Spinal cord (tissue), 10 donors: ENCODE measurements around the gene FZR1. TPM values are rescaled to one million over a fixed set of nuclear protein-coding genes. Genes with fewer than 3 reads are reported as not detected.

Experiments
- DNase-seq, 6 donors: peaks; one replicate each; pipeline versions ENCODE4 v3.0.0 to v3.0.0-alpha.2; 2013 to 2015; ENCODE audit warnings: low spot score in 6 of 6, low read depth in 4 of 6
- H3K27ac ChIP-seq: one replicate; pipeline ENCODE4 v1.5.1; 2013; ENCODE audit warnings: low read depth, low read length, control low read depth
- H3K27me3 ChIP-seq: one replicate; pipeline ENCODE4 v1.6.1; 2013; ENCODE audit warnings: low read length; ENCODE audit not compliant: control insufficient read depth, insufficient read depth
- H3K36me3 ChIP-seq: one replicate; pipeline ENCODE4 v1.6.1; 2013; ENCODE audit warnings: low read length; ENCODE audit not compliant: control insufficient read depth, insufficient read depth
- H3K4me1 ChIP-seq: one replicate; pipeline ENCODE4 v1.6.1; 2013; ENCODE audit warnings: low read length; ENCODE audit not compliant: control insufficient read depth, insufficient read depth
- H3K4me3 ChIP-seq: one replicate; pipeline ENCODE4 v1.5.1; 2013; ENCODE audit warnings: low read depth, low read length, control low read depth
- H3K9me3 ChIP-seq: one replicate; pipeline ENCODE4 v1.6.1; 2013; ENCODE audit warnings: low read length; ENCODE audit not compliant: control insufficient read depth, insufficient read depth
- WGBS: methylation state at CpG from one replicate; pipeline ENCODE4 v1.1.5; 2013; ENCODE audit warnings: missing lambda C conversion rate; ENCODE audit not compliant: insufficient coverage; 5-methylcytosine and 5-hydroxymethylcytosine counted together
- polyA plus RNA-seq, 2 donors: library from polyadenylated mRNA; unstranded; fragments of 120-200 nt; gene quantifications; one replicate each; pipeline ENCODE4 v1.2.1, GENCODE V29; 2013; ENCODE audit not compliant: insufficient read length in 2 of 2
- total RNA-seq, 2 donors: library from RNA; depleted of rRNA in 1 of 2; stranded (reverse); fragments of 120-200 nt in 1 of 2; fragments of >200 nt in 1 of 2; gene quantifications; one replicate each; pipeline versions ENCODE4 v1.2.3 to v1.2.4, GENCODE V29; 2013 to 2014
- donor health status: healthy.

The FZR1 gene
- total and polyA plus RNA-seq, 4 donors: 35.4 to 111 (median 64.2) TPM

DNA sequence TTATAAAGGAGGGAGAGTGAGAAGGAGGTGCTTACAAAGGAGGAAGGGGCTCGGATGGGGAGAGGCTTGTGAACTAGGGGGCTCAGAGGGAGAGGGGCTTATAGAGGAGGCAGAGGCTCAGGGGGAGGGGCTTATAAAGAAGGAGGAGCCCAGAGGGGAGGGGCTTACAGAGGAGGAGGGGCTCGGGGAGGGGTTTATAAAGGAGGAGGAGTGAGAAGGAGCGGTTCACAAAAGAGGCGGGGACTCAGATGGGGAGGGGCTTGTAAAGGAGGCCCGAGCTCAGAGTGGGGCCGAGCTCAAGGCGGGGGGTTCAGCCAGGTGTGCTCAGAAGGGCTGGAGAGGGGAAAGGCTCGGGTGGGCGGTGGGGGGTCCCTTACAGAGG is 26.3 kb upstream of the FZR1 start:
- WGBS: 39% methylated on average over 6 of the region's 9 CpGs
- Histone ChIP-seq H3K27ac (no peak overlapping the region), H3K9me3 (no peaks in the 10 kb centered on the region), H3K36me3 (no peaks in the 10 kb centered on the region), H3K27me3 (peaks cover 60% of the 10 kb centered on the region), H3K4me1 (peaks cover 5% of the 10 kb centered on the region), H3K4me3 (no peak overlapping the region)
- DNase-seq: no peak

DNA sequence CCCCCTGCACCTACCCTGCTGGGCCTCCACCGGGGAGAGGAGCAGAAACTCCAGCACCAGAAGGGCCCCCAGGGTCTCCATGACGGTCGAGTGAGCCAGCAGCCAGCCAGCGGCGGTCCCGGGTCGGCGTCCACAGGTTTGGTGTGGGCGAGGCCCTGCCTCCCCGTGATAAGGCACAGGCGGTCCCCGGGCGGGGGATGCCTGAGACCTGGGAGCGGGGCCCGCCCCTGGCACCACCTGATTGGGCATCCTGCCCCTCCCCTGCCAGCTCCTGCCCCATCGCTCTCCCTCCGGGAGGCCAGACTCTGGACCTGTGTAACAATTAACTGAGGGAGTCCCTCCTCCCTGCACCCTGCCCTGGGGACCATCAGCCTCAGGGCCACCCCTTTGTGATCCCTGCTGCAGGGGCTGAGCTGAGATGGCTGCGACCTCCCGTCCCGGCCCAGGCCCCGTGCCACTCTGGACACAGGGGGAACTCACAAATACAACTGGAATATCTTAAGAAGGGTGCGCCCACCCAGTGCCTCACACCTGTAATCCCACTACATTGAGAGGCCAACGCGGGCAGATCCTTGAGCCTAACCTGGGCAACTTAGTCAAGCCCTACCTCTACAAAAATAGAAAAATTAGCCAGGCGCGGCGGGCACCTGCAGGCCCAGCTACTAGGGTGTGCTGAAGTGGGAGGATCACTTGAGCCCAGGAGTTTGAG is 25.6 kb upstream of the FZR1 start, which contains the start of gene SMIM24:
Gene SMIM24, minus strand, starts transcription at position 143 of the 709 bp plus-strand sequence. Its CDS starts 62 bp downstream, at position 81.
- Histone ChIP-seq H3K27me3 (peaks cover 60% of the 10 kb centered on the region), H3K4me1 (peaks cover 5% of the 10 kb centered on the region), H3K36me3 (no peaks in the 10 kb centered on the region), H3K27ac (no peak within 1 kb of the TSS), H3K4me3 (no peak within 1 kb of the TSS), H3K9me3 (no peaks in the 10 kb centered on the region)
- 39% methylated on average over 22 of the region's 27 CpGs for WGBS
- DNase-seq: no peak

DNA sequence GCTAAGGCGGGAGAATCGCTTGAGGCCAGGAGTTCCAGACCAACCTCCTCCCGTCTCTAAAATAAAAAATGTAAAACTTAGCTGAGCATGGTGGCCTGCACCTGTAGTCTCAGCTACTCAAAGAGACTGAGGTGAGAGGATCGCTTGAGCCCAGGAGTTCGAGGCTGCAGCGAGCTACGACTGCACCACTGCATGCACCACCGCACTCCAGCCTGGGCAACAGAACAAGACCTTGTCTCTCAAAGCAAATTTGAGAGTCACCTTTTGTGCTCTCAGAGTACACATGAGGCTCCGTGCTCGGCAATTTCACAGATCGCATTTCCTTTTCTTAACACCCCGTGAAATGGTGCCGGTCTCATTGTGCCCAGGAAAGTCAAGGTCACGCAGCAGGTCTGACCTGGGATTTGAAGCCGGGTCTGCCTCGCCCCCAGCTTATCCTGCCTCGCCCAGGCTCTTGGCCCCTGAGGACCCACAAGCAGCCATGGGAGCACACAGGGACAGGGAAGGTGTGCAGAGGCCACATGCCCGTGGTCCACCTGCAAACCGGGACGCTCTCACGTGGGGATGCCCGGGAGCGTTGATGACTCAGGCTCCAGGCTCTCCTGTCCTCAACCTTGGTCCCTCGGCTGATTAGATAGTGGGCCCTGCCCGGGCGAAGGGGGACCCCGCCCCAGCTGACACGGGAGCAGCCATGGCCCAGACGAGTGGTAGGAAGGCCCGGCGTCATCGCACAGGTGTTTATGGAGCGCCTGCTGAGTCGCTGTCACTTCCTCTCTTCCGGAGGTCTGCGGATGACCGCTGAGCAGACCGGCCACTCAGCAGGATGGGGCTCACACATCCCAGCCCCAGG is 24.6 kb upstream of the FZR1 start:
- DNase-seq: no peak
- 44% methylated on average over 35 of the region's 38 CpGs for WGBS
- Histone ChIP-seq H3K36me3 (no peaks in the 10 kb centered on the region), H3K4me1 (peaks cover 5% of the 10 kb centered on the region), H3K9me3 (no peaks in the 10 kb centered on the region), H3K27ac (no peak overlapping the region), H3K27me3 (peaks cover 59% of the 10 kb centered on the region), H3K4me3 (no peak overlapping the region)

DNA sequence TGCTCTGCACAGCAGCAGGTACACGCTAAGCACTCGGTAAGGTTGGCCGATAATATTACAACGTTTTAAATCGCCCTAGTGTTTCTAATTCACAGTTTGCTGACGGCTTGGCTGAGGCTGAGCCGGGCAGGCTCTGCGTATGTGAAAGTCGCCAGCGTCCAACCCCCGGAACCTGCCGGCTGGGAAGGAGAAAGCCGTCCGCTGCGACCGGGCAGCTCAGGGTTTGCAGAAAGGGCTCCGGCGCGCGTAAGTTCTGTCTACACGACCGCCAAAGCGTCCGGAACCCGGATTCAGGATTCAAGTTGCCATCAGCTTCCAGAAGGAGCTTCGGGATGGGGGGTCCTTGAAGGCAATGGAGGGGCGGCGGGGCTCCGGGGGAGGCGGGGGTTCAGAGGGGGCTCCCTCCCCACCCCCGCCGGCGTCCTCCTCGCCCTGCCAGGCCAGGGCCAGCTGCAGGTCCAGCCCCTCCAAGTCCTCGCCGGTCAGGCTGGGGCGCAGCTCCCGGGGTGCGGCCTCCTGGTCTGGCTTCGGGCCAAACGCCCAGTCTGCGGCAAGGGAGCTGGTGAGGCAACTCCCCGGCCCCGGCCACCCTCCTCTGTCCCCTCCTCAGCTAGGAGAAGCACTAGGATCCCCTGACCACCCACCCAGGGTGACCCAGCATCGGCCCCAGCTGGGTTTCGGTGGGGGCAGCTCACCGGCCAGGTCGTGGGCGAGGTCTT is 23.4 kb upstream of the FZR1 start:
- H3K27me3 ChIP-seq: peaks cover 55% of the 10 kb centered on the region
- H3K4me1 ChIP-seq: peaks cover 5% of the 10 kb centered on the region
- H3K9me3 ChIP-seq: no peaks in the 10 kb centered on the region
- WGBS: 76% methylated on average over 43 of the region's 49 CpGs
- peaks cover 5% of the 10 kb centered on the region for H3K36me3 ChIP-seq
- no peak overlapping the region for H3K4me3 ChIP-seq
- no peak for DNase-seq
- H3K27ac ChIP-seq: no peak overlapping the region

DNA sequence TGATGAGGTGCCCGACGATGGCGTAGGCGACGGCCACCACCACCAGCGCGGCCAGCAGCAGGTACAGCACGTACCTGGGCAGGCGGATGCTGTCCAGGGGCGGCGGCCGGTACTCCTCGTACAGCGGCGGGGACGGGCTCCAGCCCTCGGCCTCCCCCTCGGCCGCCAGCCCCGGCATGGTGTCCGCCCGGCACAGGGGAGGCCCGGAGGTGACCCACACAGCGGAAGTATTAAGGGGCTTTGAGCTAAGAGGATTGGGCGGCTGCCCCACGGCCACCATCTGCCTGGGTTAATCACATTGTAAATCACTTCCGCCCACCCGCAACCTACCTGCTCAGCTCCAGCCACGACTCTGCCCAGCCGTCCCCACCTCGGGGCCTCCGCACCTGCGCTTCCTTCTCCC is 22.9 kb upstream of the FZR1 start, which contains the start of gene SMIM44:
Gene SMIM44, minus strand, starts transcription at position 216 of the 403 bp plus-strand sequence. Its CDS starts 38 bp downstream, at position 178.
- 83% methylated on average over 21 of the region's 33 CpGs for WGBS
- Histone ChIP-seq H3K9me3 (no peaks in the 10 kb centered on the region), H3K27me3 (peaks cover 54% of the 10 kb centered on the region), H3K4me3 (no peak within 1 kb of the TSS), H3K27ac (no peak within 1 kb of the TSS), H3K36me3 (peaks cover 8% of the 10 kb centered on the region), H3K4me1 (peaks cover 5% of the 10 kb centered on the region)
- no peak for DNase-seq

DNA sequence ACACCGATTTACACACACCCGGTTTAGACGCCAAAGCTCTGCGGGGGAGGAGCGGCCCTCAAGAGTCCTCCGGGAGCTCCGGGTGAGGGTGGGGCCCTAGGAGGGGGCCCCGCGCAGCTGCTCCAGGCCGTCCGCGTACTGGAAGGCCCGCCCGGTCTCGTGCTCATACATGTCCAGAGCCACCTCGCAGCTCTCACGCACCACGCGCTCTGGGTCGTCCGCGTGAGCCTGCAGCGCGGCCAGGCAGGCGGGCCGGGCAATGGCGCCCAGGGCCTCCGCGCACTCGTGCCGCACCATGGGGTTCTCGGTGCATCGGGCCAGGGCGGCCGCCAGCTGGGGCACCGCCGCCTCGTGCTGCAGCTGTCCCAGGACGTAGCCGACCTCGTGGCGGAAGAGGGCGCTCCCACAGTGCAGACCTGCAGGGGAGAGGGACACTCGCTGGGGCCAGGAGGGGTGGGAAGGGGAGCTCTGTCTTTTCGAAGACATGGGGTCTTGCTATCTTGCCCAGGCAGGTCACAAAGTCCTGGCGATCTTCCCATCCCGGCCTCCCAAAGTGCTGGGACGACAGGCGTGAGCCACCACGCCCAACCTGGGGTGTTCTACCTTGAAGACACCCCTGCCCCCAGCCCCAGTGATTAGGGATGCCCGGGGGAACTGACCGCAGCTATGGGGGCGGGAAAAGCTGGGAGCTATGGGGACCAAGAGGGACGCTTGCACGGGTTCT is 14.6 kb upstream of the FZR1 start:
- peaks cover 82% of the 10 kb centered on the region for H3K36me3 ChIP-seq
- no peaks in the 10 kb centered on the region for H3K9me3 ChIP-seq
- H3K4me1 ChIP-seq: no peaks in the 10 kb centered on the region
- no peak for DNase-seq
- H3K4me3 ChIP-seq: no peak overlapping the region
- H3K27me3 ChIP-seq: no peaks in the 10 kb centered on the region
- 96% methylated on average over 52 of the region's 55 CpGs for WGBS
- no peak overlapping the region for H3K27ac ChIP-seq

DNA sequence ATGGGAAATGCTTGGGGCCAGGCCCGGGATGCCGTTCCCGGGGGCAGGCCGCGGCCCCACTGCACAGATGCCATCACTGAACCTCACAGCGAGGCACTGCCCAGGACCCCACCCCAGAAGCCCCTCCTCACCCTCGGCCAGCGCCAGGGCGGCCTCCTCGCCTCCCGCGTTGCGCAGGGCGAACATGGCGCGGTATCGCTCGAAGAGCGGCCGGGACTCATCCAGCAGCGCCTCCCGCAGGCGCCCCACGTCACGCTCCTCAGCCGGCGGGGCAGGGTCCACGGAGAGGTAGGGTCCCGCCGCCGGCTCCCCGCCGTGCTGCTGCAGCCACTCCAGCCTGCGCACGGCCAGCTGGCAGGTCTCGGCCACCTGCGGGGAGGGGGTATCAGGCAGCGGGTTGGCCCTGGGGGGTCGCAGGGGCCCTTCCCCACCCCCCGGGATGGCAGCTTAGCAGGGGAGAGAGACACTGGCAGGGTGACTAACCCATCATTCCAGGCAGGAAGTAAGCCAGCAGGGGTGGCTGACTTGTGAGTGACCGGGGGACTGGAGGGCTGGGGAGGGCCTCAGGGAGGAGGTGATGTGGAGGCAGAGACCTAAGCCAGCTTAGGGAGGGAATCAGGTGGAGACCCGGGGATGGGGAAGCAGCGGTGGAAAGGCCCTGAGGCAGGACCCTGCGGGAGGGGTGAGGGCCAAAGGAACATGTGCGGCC is 13.8 kb upstream of the FZR1 start:
- no peak overlapping the region for H3K27ac ChIP-seq
- H3K36me3 ChIP-seq: peaks cover 84% of the 10 kb centered on the region

GRCh38 chr19:3492919-3493318 is 13.2 kb upstream of the FZR1 start:
- Histone ChIP-seq H3K36me3 (peaks cover 90% of the 10 kb centered on the region), H3K4me3 (no peak overlapping the region)

More for the DNA sequence above, 13.8 kb upstream of the FZR1 start:
- H3K27me3 ChIP-seq: no peaks in the 10 kb centered on the region
- no peak for DNase-seq
- no peak overlapping the region for H3K4me3 ChIP-seq
- WGBS: 96% methylated on average over 44 of the region's 45 CpGs
- no peaks in the 10 kb centered on the region for H3K9me3 ChIP-seq
- H3K4me1 ChIP-seq: no peaks in the 10 kb centered on the region

More at GRCh38 chr19:3492919-3493318, 13.2 kb upstream of the FZR1 start:
- whole genome bisulfite sequencing: 92% methylated on average over 9 of the region's 16 CpGs
- Histone ChIP-seq H3K27me3 (no peaks in the 10 kb centered on the region), H3K9me3 (no peaks in the 10 kb centered on the region), H3K4me1 (no peaks in the 10 kb centered on the region), H3K27ac (no peak overlapping the region)
- DNase-seq: no peak
